CD4-positive, alpha-beta T cell treated with Interleukin-17A for 1 hour (primary cell): ENCODE measurements around the gene TMEM72.

Source experiments
- DNase-seq: peaks from one replicate; pipeline ENCODE4 v3.0.0-alpha.2; 2020

Gene TMEM72

DNA sequence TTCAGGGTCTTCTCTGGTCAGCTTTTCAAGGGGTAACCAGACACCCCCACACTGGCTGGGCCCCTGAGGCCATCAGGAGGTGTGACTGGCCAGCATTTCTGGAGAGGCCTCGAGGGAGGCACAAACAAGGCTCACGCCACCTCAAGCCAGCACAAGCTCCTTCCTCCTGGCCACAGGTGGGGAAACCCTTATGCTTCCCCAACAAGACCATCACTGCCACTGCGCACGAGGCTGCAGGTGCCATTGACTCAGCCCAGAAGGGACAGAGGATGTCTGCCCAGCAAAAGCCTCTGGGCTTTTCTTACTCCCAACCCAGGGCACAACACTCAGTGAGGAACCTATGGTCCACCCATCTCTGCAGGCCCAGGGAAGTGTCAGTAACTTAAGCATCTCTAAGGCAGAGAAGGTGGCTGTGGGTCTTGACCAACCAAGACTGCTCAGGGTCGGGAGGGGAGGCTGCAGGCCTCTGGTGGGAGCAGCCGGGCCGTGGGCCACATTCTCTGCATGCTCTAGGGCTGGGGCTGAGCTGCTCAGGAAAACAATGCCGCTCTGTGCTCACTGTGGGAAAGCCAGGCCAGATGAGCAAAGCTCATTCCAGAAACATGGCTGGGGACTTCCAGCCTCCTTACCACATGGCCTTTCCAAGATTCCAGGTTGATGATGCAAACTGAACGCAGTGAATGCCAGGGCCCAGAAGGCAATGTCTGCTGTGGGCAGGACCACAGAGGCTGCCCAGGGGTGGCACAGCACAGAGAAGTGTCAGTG, 24.2 kb downstream of the TMEM72 start:
- no peak for DNase-seq

- DNase-seq: no peak
Measured at GRCh38 chr10:44935966-44936295, 24.8 kb downstream of the TMEM72 start.

- no peak for DNase-seq
Measured at GRCh38 chr10:44936314-44936975, 25.3 kb downstream of the TMEM72 start.

- no peak for DNase-seq
Measured at GRCh38 chr10:44937196-44938005, 26.3 kb downstream of the TMEM72 start.

DNA sequence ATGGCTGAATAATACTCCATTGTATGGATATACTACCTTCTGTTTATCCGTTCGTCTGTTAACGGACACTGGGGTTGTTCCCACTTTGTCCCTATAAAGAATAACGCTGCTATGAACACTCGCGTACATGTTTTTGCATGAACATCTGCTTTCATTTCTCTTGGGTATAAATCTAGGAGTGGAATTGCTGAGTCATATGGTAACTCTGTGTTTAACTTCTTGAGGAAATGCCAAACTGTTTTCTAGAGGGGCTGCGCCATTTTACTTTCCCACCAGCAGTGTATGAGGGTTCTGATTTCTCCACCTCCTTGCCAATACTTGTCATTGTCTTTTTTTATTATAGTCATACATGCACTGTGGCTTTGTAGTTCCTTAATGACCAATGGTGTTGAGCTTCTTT, 27.8 kb downstream of the TMEM72 start:
- no peak for DNase-seq

- DNase-seq: no peak
Measured at GRCh38 chr10:44939691-44940401, 28.7 kb downstream of the TMEM72 start.

- no peak for DNase-seq
Measured at GRCh38 chr10:44944354-44944753, 33.2 kb downstream of the TMEM72 start.

GRCh38 chr10:44946205-44946604, 35.1 kb downstream of the TMEM72 start:
- no peak for DNase-seq

GRCh38 chr10:44947371-44948152, 36.4 kb downstream of the TMEM72 start:
- DNase-seq: no peak

GRCh38 chr10:44948642-44949041, 37.5 kb downstream of the TMEM72 start:
- no peak for DNase-seq

- no peak for DNase-seq
Measured at GRCh38 chr10:44949127-44949802, 38.1 kb downstream of the TMEM72 start.

- DNase-seq: no peak
Measured at GRCh38 chr10:44949915-44950314, 38.8 kb downstream of the TMEM72 start.

DNA sequence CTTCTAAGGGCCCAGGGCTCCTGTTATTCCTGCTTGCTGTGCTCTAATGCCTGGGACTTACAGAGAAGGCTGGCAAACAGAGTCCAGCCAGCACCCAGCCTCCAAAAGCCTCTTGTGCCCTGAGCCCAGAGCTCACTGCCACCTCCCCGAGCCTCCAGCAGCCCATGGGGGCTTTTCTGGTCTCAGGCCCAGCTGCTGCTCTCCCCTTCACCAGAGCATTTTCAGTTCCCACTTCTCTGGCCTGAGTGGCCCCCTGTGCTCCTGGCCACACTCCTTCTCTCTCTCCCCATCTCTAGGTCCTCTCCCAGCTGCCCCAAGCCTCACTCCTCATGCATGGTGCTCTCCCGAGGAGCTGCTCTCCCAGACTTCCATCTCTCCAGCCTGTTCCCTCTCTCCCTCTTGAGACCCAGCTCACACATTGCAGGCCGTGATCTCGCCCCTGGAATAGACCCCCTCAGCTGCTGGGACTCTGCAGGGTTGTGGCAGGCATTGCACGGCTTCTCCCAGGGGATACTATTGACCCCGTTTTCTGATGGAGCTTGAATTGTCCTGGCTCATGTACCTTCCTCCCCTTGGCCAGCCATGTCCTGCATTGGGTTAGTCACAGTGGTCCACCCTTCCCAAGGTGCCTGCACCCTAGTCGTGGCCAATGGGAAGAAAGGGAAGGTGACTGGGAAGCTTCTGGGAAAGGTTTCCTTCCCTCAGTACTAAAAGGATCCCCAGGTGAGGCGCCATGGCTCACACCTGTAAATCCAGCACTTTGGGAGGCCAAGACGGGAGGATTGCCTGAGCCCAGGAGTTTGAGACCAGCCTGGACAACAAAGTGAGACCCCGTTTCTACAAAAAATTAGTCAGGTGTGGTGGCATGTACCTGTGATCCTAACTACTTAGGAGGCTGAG, 39.4 kb downstream of the TMEM72 start:
- DNase-seq: no peak

GRCh38 chr10:44951576-44952226, 40.6 kb downstream of the TMEM72 start:
- no peak for DNase-seq

GRCh38 chr10:44952779-44953231, 41.7 kb downstream of the TMEM72 start:
- DNase-seq: no peak

- no peak for DNase-seq
Measured at GRCh38 chr10:44954042-44954441, 42.9 kb downstream of the TMEM72 start.

- DNase-seq: no peak
Measured at GRCh38 chr10:44954962-44955361, 43.8 kb downstream of the TMEM72 start.

DNA sequence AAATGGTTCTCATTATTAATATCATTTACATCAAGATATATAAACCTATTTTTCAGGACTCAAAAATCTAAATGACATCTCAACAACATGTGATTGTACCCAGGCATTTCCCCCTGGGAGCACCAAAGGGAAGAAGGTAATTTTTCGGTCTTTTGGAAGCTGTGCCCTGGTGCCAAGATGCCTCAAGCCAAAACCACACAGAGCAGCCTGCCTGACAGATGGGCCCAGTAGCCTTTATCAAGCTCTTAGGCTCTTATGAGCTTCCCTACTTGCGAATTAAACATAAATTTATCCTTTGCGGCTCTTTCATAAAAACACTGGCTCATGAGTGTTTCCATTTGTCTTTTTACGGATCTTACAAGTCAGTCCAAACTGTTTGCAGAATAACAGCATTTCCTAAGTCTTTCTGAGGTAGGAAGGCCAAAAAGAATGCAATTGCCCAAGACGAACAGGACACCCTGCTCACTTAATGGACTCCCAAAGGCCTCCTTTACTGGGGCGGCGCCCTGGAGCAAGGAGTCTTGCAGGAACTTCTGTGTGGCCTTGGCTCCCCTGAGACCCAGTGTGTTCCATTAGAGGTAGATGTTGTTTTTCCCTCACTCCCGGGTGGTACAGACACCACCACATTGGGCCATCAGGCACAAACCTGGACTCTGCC, 44.4 kb downstream of the TMEM72 start:
- no peak for DNase-seq

GRCh38 chr10:44956226-44956625, 45.1 kb downstream of the TMEM72 start:
- DNase-seq: no peak
